A549 (cell line): ENCODE results near the gene OR2W1.

Experiments
- CEBPB ChIP-seq, 2 experiments: fragments of >200 bp in 1 of 2; sonication (Bioruptor Twin) in 1 of 2; formaldehyde crosslinking in 1 of 2; IDR thresholded peaks; 2 replicates each; pipeline ENCODE4 v1.6.1; 2012 to 2016
- EP300 ChIP-seq, 2 experiments: fragments of >200 bp; sonication (Bioruptor Twin); formaldehyde crosslinking; IDR thresholded peaks; 2 replicates in 1 of 2; 3 replicates in 1 of 2; pipeline ENCODE4 v1.6.1; 2016 to 2017
- MAFK ChIP-seq: fragments of 450-650 bp; IDR thresholded peaks from 2 replicates; pipeline ENCODE4 v1.6.1; 2014; ENCODE audit not compliant: partially characterized antibody
- POLR2A ChIP-seq: IDR thresholded peaks from 2 replicates; pipeline ENCODE4 v1.6.1; 2012; ENCODE audit warnings: mild to moderate bottlenecking, low read length
- RFX5 ChIP-seq: fragments of 450-650 bp; IDR thresholded peaks from 2 replicates; pipeline ENCODE4 v1.7.1; 2014; ENCODE audit warnings: antibody characterized with exemption, mild to moderate bottlenecking, moderate library complexity
- USF2 ChIP-seq: fragments of 450-650 bp; IDR thresholded peaks from 2 replicates; pipeline ENCODE4 v1.6.1; 2014; ENCODE audit warnings: antibody characterized with exemption
- TF ChIP-seq, protein P1 (sequence below): fragments of >200 bp; sonication (Bioruptor Twin); formaldehyde crosslinking; IDR thresholded peaks from 3 replicates; pipeline ENCODE4 v1.5.1; 2016

DNA sequence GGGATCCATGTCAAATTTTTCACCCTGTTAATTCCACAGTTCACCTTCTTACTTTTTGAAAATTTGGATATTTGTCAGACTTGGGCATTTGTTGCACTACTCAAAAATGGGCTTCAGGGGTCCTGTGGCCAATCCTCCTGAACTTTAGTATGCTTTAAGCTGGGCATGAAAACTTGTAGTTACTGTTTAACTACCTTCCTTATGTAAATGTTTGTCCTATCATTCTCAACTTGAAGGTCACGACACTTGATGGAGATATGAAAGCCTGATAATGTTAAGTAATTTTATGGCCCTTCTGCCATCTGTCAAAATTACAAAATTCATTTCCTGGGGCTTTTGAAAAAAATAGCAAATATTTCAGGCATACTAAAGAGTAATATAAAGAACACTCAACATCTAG, 35.6 kb downstream of the OR2W1 start:
- no peak for TF ChIP-seq EP300 (IDR thresholded peaks at IDR 0.05)
- TF ChIP-seq USF2, result no peak
- TF ChIP-seq RFX5, result no peak
- TF ChIP-seq CEBPB (IDR thresholded peaks at IDR 0.05), result no peak
- no peak for TF ChIP-seq MAFK
- TF ChIP-seq POLR2A, result no peak
- TF ChIP-seq, protein P1, sequence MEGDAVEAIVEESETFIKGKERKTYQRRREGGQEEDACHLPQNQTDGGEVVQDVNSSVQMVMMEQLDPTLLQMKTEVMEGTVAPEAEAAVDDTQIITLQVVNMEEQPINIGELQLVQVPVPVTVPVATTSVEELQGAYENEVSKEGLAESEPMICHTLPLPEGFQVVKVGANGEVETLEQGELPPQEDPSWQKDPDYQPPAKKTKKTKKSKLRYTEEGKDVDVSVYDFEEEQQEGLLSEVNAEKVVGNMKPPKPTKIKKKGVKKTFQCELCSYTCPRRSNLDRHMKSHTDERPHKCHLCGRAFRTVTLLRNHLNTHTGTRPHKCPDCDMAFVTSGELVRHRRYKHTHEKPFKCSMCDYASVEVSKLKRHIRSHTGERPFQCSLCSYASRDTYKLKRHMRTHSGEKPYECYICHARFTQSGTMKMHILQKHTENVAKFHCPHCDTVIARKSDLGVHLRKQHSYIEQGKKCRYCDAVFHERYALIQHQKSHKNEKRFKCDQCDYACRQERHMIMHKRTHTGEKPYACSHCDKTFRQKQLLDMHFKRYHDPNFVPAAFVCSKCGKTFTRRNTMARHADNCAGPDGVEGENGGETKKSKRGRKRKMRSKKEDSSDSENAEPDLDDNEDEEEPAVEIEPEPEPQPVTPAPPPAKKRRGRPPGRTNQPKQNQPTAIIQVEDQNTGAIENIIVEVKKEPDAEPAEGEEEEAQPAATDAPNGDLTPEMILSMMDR, result no peak
